ENCODE data around the gene NDUFAF8. TPM values are rescaled to one million over a fixed set of nuclear protein-coding genes. Genes with fewer than 3 reads are reported as not detected.

Gene NDUFAF8
- polyA plus RNA-seq, 1 donor from 2014 or later: 76.4 TPM

DNA sequence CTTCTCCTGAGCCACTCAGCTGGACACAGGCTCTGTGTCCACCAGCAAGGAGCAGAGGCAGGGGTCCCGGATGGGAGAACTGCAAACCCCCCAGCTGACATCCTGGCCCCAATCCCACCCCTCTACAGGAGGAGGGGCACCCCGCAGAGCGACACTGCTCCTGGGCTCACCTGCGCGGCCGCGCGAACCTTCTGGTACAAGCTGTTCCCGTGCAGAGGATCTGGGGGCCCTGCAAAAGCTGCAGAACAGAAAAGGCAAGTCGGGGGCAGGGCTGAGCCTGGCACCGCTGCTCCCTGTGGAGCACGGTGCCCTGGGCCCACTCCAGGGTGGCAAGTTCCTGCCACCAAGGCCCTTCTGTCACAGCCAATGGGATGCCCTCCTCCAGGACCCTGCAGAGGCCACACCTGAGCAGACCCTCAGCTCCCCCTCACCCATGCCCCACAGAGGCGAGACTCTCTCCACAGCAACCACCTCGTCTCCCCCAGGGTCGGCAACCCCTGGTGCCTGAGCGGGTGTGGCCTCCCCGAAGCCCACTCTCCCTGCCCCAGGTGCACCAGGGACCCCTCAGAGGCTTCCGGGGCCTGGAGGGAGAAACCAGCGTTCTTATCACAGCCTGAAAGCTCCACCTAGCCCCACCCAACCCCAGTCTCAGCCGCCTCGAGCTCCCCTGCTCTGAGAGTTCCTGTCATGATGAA, 5.2 kb upstream of the NDUFAF8 start:
- Histone ChIP-seq H2AFZ (ENCODE audit: low read depth, low read length) (no peak overlapping the region), H3K27me3 (ENCODE audit: insufficient read depth, low read depth, low read length) (no peaks in the 10 kb centered on the region), H3F3A (ENCODE audit: insufficient read depth, low read length, poor library complexity, severe bottlenecking) (no peaks in the 10 kb centered on the region), H3K79me2 (replicated peaks; ENCODE audit: insufficient read depth, low read length) (peaks cover 11% of the 10 kb centered on the region), H3K9ac (ENCODE audit: low read length) (no peak overlapping the region), H3K9me3 (ENCODE audit: low read length) (no peaks in the 10 kb centered on the region), H4K20me1 (ENCODE audit: insufficient read depth) (no peaks in the 10 kb centered on the region), H3K9me2 (ENCODE audit: insufficient read depth, low read length) (no peaks in the 10 kb centered on the region), H3K4me2 (ENCODE audit: low read length) (no peak overlapping the region), H3K27ac (ENCODE audit: low read length) (no peak overlapping the region), H3K36me3 (ENCODE audit: insufficient read depth, low read length) (peaks cover 4% of the 10 kb centered on the region), H3K4me3 (ENCODE audit: low read length) (no peak overlapping the region)
- TF ChIP-seq SMC3 (conservative IDR thresholded peaks at IDR 0.05; ENCODE audit: poor library complexity) (no peak), EZH2 (IDR thresholded peaks at IDR 0.05; ENCODE audit: borderline replicate concordance, insufficient read depth, low read length, poor library complexity, severe bottlenecking) (no peak)
- TF ChIP-seq, protein P1, sequence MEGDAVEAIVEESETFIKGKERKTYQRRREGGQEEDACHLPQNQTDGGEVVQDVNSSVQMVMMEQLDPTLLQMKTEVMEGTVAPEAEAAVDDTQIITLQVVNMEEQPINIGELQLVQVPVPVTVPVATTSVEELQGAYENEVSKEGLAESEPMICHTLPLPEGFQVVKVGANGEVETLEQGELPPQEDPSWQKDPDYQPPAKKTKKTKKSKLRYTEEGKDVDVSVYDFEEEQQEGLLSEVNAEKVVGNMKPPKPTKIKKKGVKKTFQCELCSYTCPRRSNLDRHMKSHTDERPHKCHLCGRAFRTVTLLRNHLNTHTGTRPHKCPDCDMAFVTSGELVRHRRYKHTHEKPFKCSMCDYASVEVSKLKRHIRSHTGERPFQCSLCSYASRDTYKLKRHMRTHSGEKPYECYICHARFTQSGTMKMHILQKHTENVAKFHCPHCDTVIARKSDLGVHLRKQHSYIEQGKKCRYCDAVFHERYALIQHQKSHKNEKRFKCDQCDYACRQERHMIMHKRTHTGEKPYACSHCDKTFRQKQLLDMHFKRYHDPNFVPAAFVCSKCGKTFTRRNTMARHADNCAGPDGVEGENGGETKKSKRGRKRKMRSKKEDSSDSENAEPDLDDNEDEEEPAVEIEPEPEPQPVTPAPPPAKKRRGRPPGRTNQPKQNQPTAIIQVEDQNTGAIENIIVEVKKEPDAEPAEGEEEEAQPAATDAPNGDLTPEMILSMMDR (IDR thresholded peaks at IDR 0.05; ENCODE audit: poor library complexity, severe bottlenecking): no peak

DNA sequence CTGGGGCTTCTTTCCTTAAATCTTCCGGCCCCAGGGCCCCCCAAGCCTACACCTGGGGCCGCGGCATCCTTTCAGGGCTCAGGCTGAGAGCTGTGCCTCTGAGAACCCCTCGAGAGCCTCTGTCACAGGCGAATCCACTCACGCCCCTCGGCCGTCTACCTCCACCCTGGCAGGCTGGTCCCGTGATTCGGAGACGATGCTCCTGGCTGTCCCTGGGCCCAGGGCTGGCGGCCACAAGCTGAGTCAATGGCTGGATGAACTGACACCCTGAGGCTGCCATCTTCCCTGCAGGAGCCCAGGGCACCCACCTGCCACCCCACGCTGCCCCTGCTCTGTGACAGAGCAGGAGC, 4.6 kb upstream of the NDUFAF8 start:
- TF ChIP-seq SMC3 (conservative IDR thresholded peaks at IDR 0.05; ENCODE audit: poor library complexity) (no peak), POLR2AphosphoS5 (IDR thresholded peaks at IDR 0.05) (no peak), MXI1 (conservative IDR thresholded peaks at IDR 0.05; ENCODE audit: poor library complexity, severe bottlenecking) (no peak), EP300 (conservative IDR thresholded peaks at IDR 0.05; ENCODE audit: poor library complexity, severe bottlenecking) (no peak), TAF1 (IDR thresholded peaks at IDR 0.05; ENCODE audit: low read depth) (no peak), EZH2 (IDR thresholded peaks at IDR 0.05; ENCODE audit: borderline replicate concordance, insufficient read depth, low read length, poor library complexity, severe bottlenecking) (no peak), RAD21 (conservative IDR thresholded peaks at IDR 0.05) (no peak)
- TF ChIP-seq, protein P1 (IDR thresholded peaks at IDR 0.05; ENCODE audit: poor library complexity, severe bottlenecking): no peak
- TF ChIP-seq, protein P2, sequence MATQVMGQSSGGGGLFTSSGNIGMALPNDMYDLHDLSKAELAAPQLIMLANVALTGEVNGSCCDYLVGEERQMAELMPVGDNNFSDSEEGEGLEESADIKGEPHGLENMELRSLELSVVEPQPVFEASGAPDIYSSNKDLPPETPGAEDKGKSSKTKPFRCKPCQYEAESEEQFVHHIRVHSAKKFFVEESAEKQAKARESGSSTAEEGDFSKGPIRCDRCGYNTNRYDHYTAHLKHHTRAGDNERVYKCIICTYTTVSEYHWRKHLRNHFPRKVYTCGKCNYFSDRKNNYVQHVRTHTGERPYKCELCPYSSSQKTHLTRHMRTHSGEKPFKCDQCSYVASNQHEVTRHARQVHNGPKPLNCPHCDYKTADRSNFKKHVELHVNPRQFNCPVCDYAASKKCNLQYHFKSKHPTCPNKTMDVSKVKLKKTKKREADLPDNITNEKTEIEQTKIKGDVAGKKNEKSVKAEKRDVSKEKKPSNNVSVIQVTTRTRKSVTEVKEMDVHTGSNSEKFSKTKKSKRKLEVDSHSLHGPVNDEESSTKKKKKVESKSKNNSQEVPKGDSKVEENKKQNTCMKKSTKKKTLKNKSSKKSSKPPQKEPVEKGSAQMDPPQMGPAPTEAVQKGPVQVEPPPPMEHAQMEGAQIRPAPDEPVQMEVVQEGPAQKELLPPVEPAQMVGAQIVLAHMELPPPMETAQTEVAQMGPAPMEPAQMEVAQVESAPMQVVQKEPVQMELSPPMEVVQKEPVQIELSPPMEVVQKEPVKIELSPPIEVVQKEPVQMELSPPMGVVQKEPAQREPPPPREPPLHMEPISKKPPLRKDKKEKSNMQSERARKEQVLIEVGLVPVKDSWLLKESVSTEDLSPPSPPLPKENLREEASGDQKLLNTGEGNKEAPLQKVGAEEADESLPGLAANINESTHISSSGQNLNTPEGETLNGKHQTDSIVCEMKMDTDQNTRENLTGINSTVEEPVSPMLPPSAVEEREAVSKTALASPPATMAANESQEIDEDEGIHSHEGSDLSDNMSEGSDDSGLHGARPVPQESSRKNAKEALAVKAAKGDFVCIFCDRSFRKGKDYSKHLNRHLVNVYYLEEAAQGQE (IDR thresholded peaks at IDR 0.05; ENCODE audit: borderline replicate concordance): no peak
- no peak overlapping the region for H3K4me3 ChIP-seq (ENCODE audit: low read length)

More for the DNA sequence above, 4.6 kb upstream of the NDUFAF8 start:
- Histone ChIP-seq H4K20me1 (ENCODE audit: insufficient read depth) (no peaks in the 10 kb centered on the region), H3K9me3 (ENCODE audit: low read length) (no peaks in the 10 kb centered on the region), H3K9me2 (ENCODE audit: insufficient read depth, low read length) (no peaks in the 10 kb centered on the region), H3K27ac (ENCODE audit: low read length) (no peak overlapping the region), H3K4me2 (ENCODE audit: low read length) (no peak overlapping the region), H2AFZ (ENCODE audit: low read depth, low read length) (no peak overlapping the region), H3K79me2 (replicated peaks; ENCODE audit: insufficient read depth, low read length) (peaks cover 11% of the 10 kb centered on the region), H3K9ac (ENCODE audit: low read length) (no peak overlapping the region), H3K36me3 (ENCODE audit: insufficient read depth, low read length) (peaks cover 4% of the 10 kb centered on the region), H3K27me3 (ENCODE audit: insufficient read depth, low read depth, low read length) (no peaks in the 10 kb centered on the region), H3F3A (ENCODE audit: insufficient read depth, low read length, poor library complexity, severe bottlenecking) (no peaks in the 10 kb centered on the region)

Measured in neural cell (in vitro differentiated cells).